HepG2 (cell line): Measurements from ENCODE around the gene MARVELD3. TPM values are rescaled to one million over a fixed set of nuclear protein-coding genes. Genes with fewer than 3 reads are reported as not detected.

Source experiments
- ATF2 ChIP-seq: sonication (generic); formaldehyde crosslinking; IDR thresholded peaks from 2 replicates; pipeline ENCODE4 v1.4.0; 2020; ENCODE audit warnings: missing genetic modification reagents
- BCL6 ChIP-seq: IDR thresholded peaks from 2 replicates; pipeline ENCODE4 v1.6.1; 2016; ENCODE audit warnings: missing genetic modification reagents, missing compliant biosample characterization
- CAMTA2 ChIP-seq: sonication (generic); formaldehyde crosslinking; IDR thresholded peaks from 2 replicates; pipeline ENCODE4 v1.4.0; 2020; ENCODE audit warnings: mild to moderate bottlenecking, missing genetic modification reagents, borderline replicate concordance
- CENPT ChIP-seq: sonication (generic); formaldehyde crosslinking; IDR thresholded peaks from 2 replicates; pipeline ENCODE4 v1.8.0; 2022; ENCODE audit warnings: low read depth, mild to moderate bottlenecking, moderate library complexity, missing genetic modification reagents
- CTCF ChIP-seq: sonication (generic); formaldehyde crosslinking; IDR thresholded peaks from 2 replicates; pipeline ENCODE4 v1.5.0; 2020; ENCODE audit warnings: mild to moderate bottlenecking, missing genetic modification reagents, moderate library complexity
- FOSL2 ChIP-seq: sonication (generic); formaldehyde crosslinking; IDR thresholded peaks from 2 replicates; pipeline ENCODE4 v1.4.0; 2020; ENCODE audit warnings: missing genetic modification reagents
- FOXA1 ChIP-seq, 2 experiments: fragments of 450-650 bp in 1 of 2; sonication (generic) in 1 of 2; formaldehyde crosslinking in 1 of 2; IDR thresholded peaks; 2 replicates each; pipeline versions ENCODE4 v1.4.0 to v1.6.1; 2016 to 2020; ENCODE audit warnings: missing genetic modification reagents in 1 of 2
- FOXJ3 ChIP-seq: sonication (generic); formaldehyde crosslinking; IDR thresholded peaks from 2 replicates; pipeline ENCODE4 v1.4.0; 2020; ENCODE audit warnings: missing genetic modification reagents, mild to moderate bottlenecking, borderline replicate concordance
- GATA4 ChIP-seq: sonication (generic); IDR thresholded peaks from 2 replicates; pipeline ENCODE4 v1.6.1; 2016; ENCODE audit warnings: antibody characterized with exemption, low read depth, borderline replicate concordance
- HIVEP1 ChIP-seq: sonication (generic); formaldehyde crosslinking; IDR thresholded peaks from 2 replicates; pipeline ENCODE4 v1.4.0; 2020; ENCODE audit warnings: mild to moderate bottlenecking, missing genetic modification reagents
- KDM2A ChIP-seq: sonication (generic); formaldehyde crosslinking; IDR thresholded peaks from 2 replicates; pipeline ENCODE4 v1.4.0; 2020; ENCODE audit warnings: low read depth, missing genetic modification reagents, borderline replicate concordance
- MED1 ChIP-seq: sonication (generic); formaldehyde crosslinking; IDR thresholded peaks from 2 replicates; pipeline ENCODE4 v1.4.0; 2020; ENCODE audit warnings: missing genetic modification reagents
- NFIC ChIP-seq: IDR thresholded peaks from 2 replicates; pipeline ENCODE4 v1.6.1; 2012; ENCODE audit warnings: mild to moderate bottlenecking, low read length, inconsistent platforms
- RBM22 ChIP-seq: fragments of 200-400 bp; formaldehyde crosslinking; optimal IDR thresholded peaks from 2 replicates; pipeline ENCODE3; 2017; ENCODE audit warnings: mild to moderate bottlenecking, low read length, moderate library complexity
- ZBTB34 ChIP-seq: sonication (generic); formaldehyde crosslinking; IDR thresholded peaks from 2 replicates; pipeline ENCODE4 v1.8.0; 2022; ENCODE audit warnings: mild to moderate bottlenecking, missing genetic modification reagents
- ZFY ChIP-seq: sonication (generic); formaldehyde crosslinking; IDR thresholded peaks from 2 replicates; pipeline ENCODE4 v1.4.0; 2020; ENCODE audit warnings: missing genetic modification reagents
- ZNF180 ChIP-seq: sonication (generic); formaldehyde crosslinking; IDR thresholded peaks from 2 replicates; pipeline ENCODE4 v1.4.0; 2020; ENCODE audit warnings: low read depth, missing genetic modification reagents, borderline replicate concordance
- ZNF230 ChIP-seq: sonication (generic); formaldehyde crosslinking; IDR thresholded peaks from 2 replicates; pipeline ENCODE4 v1.4.0; 2020; ENCODE audit warnings: mild to moderate bottlenecking, missing genetic modification reagents
- ZNF234 ChIP-seq: sonication (generic); formaldehyde crosslinking; conservative IDR thresholded peaks from 2 replicates; pipeline ENCODE4 v1.5.1; 2020; ENCODE audit warnings: mild to moderate bottlenecking, missing genetic modification reagents
- ZNF34 ChIP-seq: sonication (generic); formaldehyde crosslinking; IDR thresholded peaks from 2 replicates; pipeline ENCODE4 v1.4.0; 2020; ENCODE audit warnings: mild to moderate bottlenecking, missing genetic modification reagents, borderline replicate concordance
- ZNF552 ChIP-seq: sonication (generic); formaldehyde crosslinking; IDR thresholded peaks from 2 replicates; pipeline ENCODE4 v1.9.0; 2022; ENCODE audit warnings: missing genetic modification reagents, mild to moderate bottlenecking, borderline replicate concordance
- ZNF567 ChIP-seq: sonication (generic); formaldehyde crosslinking; IDR thresholded peaks from 2 replicates; pipeline ENCODE4 v1.8.1; 2023; ENCODE audit warnings: mild to moderate bottlenecking, missing genetic modification reagents, borderline replicate concordance
- ZNF580 ChIP-seq: IDR thresholded peaks from 2 replicates; pipeline ENCODE4 v1.6.1; 2016; ENCODE audit warnings: low read depth, borderline replicate concordance
- ZNF607 ChIP-seq: sonication (generic); formaldehyde crosslinking; IDR thresholded peaks from 2 replicates; pipeline ENCODE4 v1.5.1; 2020; ENCODE audit warnings: missing genetic modification reagents, mild to moderate bottlenecking, borderline replicate concordance
- ZNF652 ChIP-seq: IDR thresholded peaks from 2 replicates; pipeline ENCODE4 v1.6.1; 2016; ENCODE audit warnings: low read depth, borderline replicate concordance
- ZNF737 ChIP-seq: sonication (generic); formaldehyde crosslinking; IDR thresholded peaks from 2 replicates; pipeline ENCODE4 v1.5.0; 2020; ENCODE audit warnings: missing genetic modification reagents, mild to moderate bottlenecking, borderline replicate concordance
- ZNF775 ChIP-seq: sonication (generic); formaldehyde crosslinking; IDR thresholded peaks from 2 replicates; pipeline ENCODE4 v1.4.0; 2020; ENCODE audit warnings: missing genetic modification reagents, mild to moderate bottlenecking, moderate library complexity, borderline replicate concordance
- polyA plus RNA-seq, 8 experiments: library from polyadenylated mRNA; depleted of rRNA in 3 of 8; stranded (reverse) in 7 of 8; unstranded in 1 of 8; fragments of >200 nt; fragmentation: Illumina TruSeq in 4 of 8; extraction: Trizol in 4 of 8; gene quantifications; 2 replicates each; pipeline versions ENCODE4 v1.2.1 to v1.2.3, GENCODE V29; 2011 to 2016; ENCODE audit warnings: low read depth in 4 of 8, missing spikeins in 1 of 8, mixed read lengths in 1 of 8; ENCODE audit not compliant: insufficient read depth in 1 of 8
- total RNA-seq, 5 experiments: library from RNA; depleted of rRNA; stranded (reverse); fragments of >200 nt; fragmentation: Illumina TruSeq; extraction: Trizol; gene quantifications; 2 replicates each; pipeline ENCODE4 v1.2.3, GENCODE V29; 2016; ENCODE audit warnings: low read depth in 1 of 5

MARVELD3 gene
- total and polyA plus RNA-seq, 2 of the 13 experiments (the other 11 are each of a cell fraction or from before 2014, with no cell fraction given) = 4.8 to 5.6 TPM

- TF ChIP-seq ZNF180 (CRISPR knock-in tag) = no peak
- TF ChIP-seq RBM22 = no peak
- no peak for TF ChIP-seq ZNF775
- 0 out of 2 replicates have a peak, but pooled peaks have one; percentile 27 for TF ChIP-seq ZNF607
- TF ChIP-seq ATF2 = peak; percentile 57; the same call in 1 of the 2 replicates
- no peak for TF ChIP-seq ZFY
- TF ChIP-seq ZNF234 (CRISPR knock-in tag) = no peak
- TF ChIP-seq ZNF552 (CRISPR knock-in tag) = no peak
- peak; percentile 40; the same call in 1 of the 2 replicates for TF ChIP-seq BCL6 (CRISPR knock-in tag)
- no peak for TF ChIP-seq ZNF34
- peak; percentile 57; the same call in 1 of the 2 replicates for TF ChIP-seq ZBTB34 (CRISPR knock-in tag)
- no peak for TF ChIP-seq ZNF567 (CRISPR knock-in tag)
- no peak for TF ChIP-seq HIVEP1
- TF ChIP-seq NFIC = peak; percentile 80; the same call in 1 of the 2 replicates
- no peak for TF ChIP-seq ZNF737 (CRISPR knock-in tag)
- TF ChIP-seq FOXA1 (IDR thresholded peaks at IDR 0.05) = no peak
- peak; percentile 87 for TF ChIP-seq FOXA1 (CRISPR knock-in tag; IDR thresholded peaks at IDR 0.05)
- TF ChIP-seq ZNF580 = 0 out of 2 replicates have a peak, but pooled peaks have one; percentile 25
- peak; percentile 95 for TF ChIP-seq ZNF652 (CRISPR knock-in tag)
- TF ChIP-seq GATA4 = no peak; the same call in 1 of the 2 replicates
- peak; percentile 55; the same call in 1 of the 2 replicates for TF ChIP-seq FOSL2
- no peak for TF ChIP-seq CAMTA2 (CRISPR knock-in tag)
- TF ChIP-seq KDM2A (CRISPR knock-in tag) = no peak
- no peak for TF ChIP-seq ZNF230 (CRISPR knock-in tag)
- TF ChIP-seq FOXJ3 = peak; percentile 32; the same call in 1 of the 2 replicates
- TF ChIP-seq CTCF (CRISPR knock-in tag) = no peak
- TF ChIP-seq CENPT = no peak
- peak; percentile 97 for TF ChIP-seq MED1 (CRISPR knock-in tag)
These were observed 40.7 kb upstream of the MARVELD3 start (continued) for GRCh38 chr16:71585318-71585703.
